ENCODE data around the gene LILRA6. TPM values are rescaled to one million over a fixed set of nuclear protein-coding genes. Genes with fewer than 3 reads are reported as not detected.

LILRA6 gene
- total and polyA plus RNA-seq, 2 of the 13 experiments (the other 11 are each of a cell fraction or from before 2014, with no cell fraction given), result not detected

DNA sequence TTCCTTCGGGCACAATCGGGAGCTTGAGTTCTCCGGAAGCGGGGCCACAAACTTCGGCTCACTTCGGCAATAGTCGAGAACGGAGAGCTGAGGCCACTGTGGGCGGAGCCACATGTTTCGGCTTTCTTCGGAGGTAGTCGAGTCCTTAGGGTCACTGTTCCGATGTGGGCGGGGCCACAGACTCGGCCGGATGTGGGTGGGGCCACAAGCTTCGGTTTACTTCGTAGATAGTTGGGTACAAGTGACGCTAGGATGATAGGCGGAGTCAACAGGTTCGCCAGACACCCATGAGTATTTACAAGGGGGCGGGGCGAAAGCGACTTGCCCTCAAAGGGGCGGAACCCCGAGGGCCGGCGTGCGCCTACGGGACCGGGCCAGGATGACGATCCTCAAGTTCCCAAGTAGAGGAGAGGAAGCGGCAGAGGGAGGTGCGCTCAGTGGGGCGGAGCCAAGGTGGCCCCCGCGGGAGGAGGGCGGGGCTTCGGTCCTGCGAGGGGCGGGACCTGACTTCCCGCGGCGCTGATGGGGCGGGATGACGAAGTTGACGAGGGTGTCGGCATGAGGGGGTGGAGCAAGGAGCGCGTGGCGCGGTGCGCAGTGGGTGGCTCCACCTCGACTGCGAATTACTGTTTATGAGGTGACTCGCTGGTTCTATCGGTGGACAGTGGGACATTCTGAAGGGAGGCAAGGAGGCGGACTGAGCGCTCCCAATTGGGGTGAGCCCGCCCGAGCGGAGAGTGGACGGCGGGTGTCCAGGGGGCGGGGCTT is 52.7 kb downstream of the LILRA6 start (continued):
- TF ChIP-seq NKX3-1 (CRISPR knock-in tag; IDR thresholded peaks at IDR 0.05), result no peak
- TF ChIP-seq MXI1 (IDR thresholded peaks at IDR 0.05; ENCODE audit: borderline replicate concordance, low read depth, low read length), result peak; percentile 60; the same call in 1 of the 3 replicates
- no peak for TF ChIP-seq SYNCRIP (IDR thresholded peaks at IDR 0.05; ENCODE audit: insufficient read depth, low read depth, low read length)
- TF ChIP-seq ZNF501 (CRISPR knock-in tag; IDR thresholded peaks at IDR 0.05), result no peak
- 0 out of 2 replicates have a peak, but pooled peaks have one; percentile 26 for TF ChIP-seq ZZZ3 (CRISPR knock-in tag; IDR thresholded peaks at IDR 0.05; ENCODE audit: borderline replicate concordance)
- TF ChIP-seq, protein P1, sequence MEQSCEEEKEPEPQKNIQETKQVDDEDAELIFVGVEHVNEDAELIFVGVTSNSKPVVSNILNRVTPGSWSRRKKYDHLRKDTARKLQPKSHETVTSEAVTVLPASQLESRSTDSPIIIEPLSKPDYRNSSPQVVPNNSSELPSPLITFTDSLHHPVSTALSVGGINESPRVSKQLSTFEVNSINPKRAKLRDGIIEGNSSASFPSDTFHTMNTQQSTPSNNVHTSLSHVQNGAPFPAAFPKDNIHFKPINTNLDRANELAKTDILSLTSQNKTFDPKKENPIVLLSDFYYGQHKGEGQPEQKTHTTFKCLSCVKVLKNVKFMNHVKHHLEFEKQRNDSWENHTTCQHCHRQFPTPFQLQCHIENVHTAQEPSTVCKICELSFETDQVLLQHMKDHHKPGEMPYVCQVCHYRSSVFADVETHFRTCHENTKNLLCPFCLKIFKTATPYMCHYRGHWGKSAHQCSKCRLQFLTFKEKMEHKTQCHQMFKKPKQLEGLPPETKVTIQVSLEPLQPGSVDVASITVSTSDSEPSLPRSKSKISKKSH (CRISPR knock-in tag; IDR thresholded peaks at IDR 0.05; ENCODE audit: borderline replicate concordance), result 0 out of 2 replicates have a peak, but pooled peaks have one; percentile 24
- TF ChIP-seq, protein P2, sequence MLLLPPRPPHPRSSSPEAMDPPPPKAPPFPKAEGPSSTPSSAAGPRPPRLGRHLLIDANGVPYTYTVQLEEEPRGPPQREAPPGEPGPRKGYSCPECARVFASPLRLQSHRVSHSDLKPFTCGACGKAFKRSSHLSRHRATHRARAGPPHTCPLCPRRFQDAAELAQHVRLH (CRISPR knock-in tag; IDR thresholded peaks at IDR 0.05; ENCODE audit: borderline replicate concordance, low read depth), result peak; percentile 35; the same call in 1 of the 2 replicates
- TF ChIP-seq GFI1 (CRISPR knock-in tag; IDR thresholded peaks at IDR 0.05; ENCODE audit: borderline replicate concordance), result no peak; the same call in 1 of the 2 replicates
- no peak for TF ChIP-seq ZNF3 (CRISPR knock-in tag; IDR thresholded peaks at IDR 0.05)
- no peak for TF ChIP-seq SKI (IDR thresholded peaks at IDR 0.05; ENCODE audit: partially characterized antibody)
- TF ChIP-seq NCOA5 (CRISPR knock-in tag; IDR thresholded peaks at IDR 0.05), result no peak
- TF ChIP-seq, protein P3, sequence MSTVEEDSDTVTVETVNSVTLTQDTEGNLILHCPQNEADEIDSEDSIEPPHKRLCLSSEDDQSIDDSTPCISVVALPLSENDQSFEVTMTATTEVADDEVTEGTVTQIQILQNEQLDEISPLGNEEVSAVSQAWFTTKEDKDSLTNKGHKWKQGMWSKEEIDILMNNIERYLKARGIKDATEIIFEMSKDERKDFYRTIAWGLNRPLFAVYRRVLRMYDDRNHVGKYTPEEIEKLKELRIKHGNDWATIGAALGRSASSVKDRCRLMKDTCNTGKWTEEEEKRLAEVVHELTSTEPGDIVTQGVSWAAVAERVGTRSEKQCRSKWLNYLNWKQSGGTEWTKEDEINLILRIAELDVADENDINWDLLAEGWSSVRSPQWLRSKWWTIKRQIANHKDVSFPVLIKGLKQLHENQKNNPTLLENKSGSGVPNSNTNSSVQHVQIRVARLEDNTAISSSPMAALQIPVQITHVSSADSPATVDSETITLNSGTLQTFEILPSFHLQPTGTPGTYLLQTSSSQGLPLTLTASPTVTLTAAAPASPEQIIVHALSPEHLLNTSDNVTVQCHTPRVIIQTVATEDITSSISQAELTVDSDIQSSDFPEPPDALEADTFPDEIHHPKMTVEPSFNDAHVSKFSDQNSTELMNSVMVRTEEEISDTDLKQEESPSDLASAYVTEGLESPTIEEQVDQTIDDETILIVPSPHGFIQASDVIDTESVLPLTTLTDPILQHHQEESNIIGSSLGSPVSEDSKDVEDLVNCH (CRISPR knock-in tag; IDR thresholded peaks at IDR 0.05), result no peak
- TF ChIP-seq, protein P4, sequence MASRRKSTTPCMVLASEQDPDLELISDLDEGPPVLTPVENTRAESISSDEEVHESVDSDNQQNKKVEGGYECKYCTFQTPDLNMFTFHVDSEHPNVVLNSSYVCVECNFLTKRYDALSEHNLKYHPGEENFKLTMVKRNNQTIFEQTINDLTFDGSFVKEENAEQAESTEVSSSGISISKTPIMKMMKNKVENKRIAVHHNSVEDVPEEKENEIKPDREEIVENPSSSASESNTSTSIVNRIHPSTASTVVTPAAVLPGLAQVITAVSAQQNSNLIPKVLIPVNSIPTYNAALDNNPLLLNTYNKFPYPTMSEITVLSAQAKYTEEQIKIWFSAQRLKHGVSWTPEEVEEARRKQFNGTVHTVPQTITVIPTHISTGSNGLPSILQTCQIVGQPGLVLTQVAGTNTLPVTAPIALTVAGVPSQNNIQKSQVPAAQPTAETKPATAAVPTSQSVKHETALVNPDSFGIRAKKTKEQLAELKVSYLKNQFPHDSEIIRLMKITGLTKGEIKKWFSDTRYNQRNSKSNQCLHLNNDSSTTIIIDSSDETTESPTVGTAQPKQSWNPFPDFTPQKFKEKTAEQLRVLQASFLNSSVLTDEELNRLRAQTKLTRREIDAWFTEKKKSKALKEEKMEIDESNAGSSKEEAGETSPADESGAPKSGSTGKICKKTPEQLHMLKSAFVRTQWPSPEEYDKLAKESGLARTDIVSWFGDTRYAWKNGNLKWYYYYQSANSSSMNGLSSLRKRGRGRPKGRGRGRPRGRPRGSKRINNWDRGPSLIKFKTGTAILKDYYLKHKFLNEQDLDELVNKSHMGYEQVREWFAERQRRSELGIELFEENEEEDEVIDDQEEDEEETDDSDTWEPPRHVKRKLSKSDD (CRISPR knock-in tag; IDR thresholded peaks at IDR 0.05; ENCODE audit: low read depth), result peak; percentile 72
- TF ChIP-seq RXRB (CRISPR knock-in tag; IDR thresholded peaks at IDR 0.05; ENCODE audit: borderline replicate concordance), result no peak
- TF ChIP-seq NFE2 (CRISPR knock-in tag; IDR thresholded peaks at IDR 0.05), result no peak
- TF ChIP-seq, protein P5, sequence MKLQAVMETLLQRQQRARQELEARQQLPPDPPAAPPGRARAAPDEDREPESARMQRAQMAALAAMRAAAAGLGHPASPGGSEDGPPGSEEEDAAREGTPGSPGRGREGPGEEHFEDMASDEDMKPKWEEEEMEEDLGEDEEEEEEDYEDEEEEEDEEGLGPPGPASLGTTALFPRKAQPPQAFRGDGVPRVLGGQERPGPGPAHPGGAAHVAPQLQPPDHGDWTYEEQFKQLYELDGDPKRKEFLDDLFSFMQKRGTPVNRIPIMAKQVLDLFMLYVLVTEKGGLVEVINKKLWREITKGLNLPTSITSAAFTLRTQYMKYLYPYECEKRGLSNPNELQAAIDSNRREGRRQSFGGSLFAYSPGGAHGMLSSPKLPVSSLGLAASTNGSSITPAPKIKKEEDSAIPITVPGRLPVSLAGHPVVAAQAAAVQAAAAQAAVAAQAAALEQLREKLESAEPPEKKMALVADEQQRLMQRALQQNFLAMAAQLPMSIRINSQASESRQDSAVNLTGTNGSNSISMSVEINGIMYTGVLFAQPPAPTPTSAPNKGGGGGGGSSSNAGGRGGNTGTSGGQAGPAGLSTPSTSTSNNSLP (IDR thresholded peaks at IDR 0.05; ENCODE audit: low read depth, low read length), result no peak

All from HepG2 (cell line).